GM18861 (cell line): ENCODE data around the gene GPN1.
A peak's percentile ranks its signal among the peaks of the same experiment; 100 is the strongest.
"Not testable (repeated sequence)": the region's sequence is repeated elsewhere in the genome, so short reads cannot be mapped to it uniquely, and the experiment has no call there.

ENCODE experiments used
- ATAC-seq: cut with Tn5 transposase; IDR thresholded peaks from one replicate; pipeline ENCODE4 v1.9.1; 2021; ENCODE audit not compliant: unreplicated experiment

The GPN1 gene

GRCh38 chr2:27667446-27667845 lies 38.6 kb downstream of the GPN1 start:
- no peak for ATAC-seq

GRCh38 chr2:27671235-27671634 lies 42.4 kb downstream of the GPN1 start:
- ATAC-seq = no peak

GRCh38 chr2:27672723-27673486 lies 44.1 kb downstream of the GPN1 start:
- ATAC-seq = no peak

- no peak for ATAC-seq
These were observed 51.7 kb downstream of the GPN1 start for GRCh38 chr2:27680571-27680970.

- ATAC-seq = no peak
These were observed 53.0 kb downstream of the GPN1 start for GRCh38 chr2:27681841-27682240.

- ATAC-seq = not testable (repeated sequence)
These were observed 53.5 kb downstream of the GPN1 start for GRCh38 chr2:27682334-27682771.

- peak; percentile 60 for ATAC-seq
These were observed 54.7 kb downstream of the GPN1 start for GRCh38 chr2:27683390-27684071.

- not testable (repeated sequence) for ATAC-seq
These were observed 56.2 kb downstream of the GPN1 start for GRCh38 chr2:27685006-27685405.

GRCh38 chr2:27685577-27685976 lies 56.7 kb downstream of the GPN1 start:
- ATAC-seq = no peak

- no peak for ATAC-seq
These were observed 58.4 kb downstream of the GPN1 start for GRCh38 chr2:27687232-27687631.

GRCh38 chr2:27689424-27689823 lies 60.6 kb downstream of the GPN1 start:
- ATAC-seq = no peak

GRCh38 chr2:27690052-27690451 lies 61.2 kb downstream of the GPN1 start:
- no peak for ATAC-seq

- no peak for ATAC-seq
These were observed 68.8 kb downstream of the GPN1 start for GRCh38 chr2:27697660-27698059.
